T-helper 1 cell treated with Interleukin-12 subunit alpha and Interleukin-12 subunit beta and Interleukin-4 antibody, amounts not matched to agents 30 μg/mL and 1 μg/mL, for 36 hours (primary cell): ENCODE measurements around the gene PSENEN.

ENCODE experiments used
- H3K27ac Mint-ChIP-seq: one replicate; pipeline ENCODE4 v1.8.0; 2021; ENCODE audit warnings: mild to moderate bottlenecking, mixed read lengths
- H3K27me3 Mint-ChIP-seq: one replicate; pipeline ENCODE4 v1.8.0; 2021; ENCODE audit warnings: low read depth, mixed read lengths
- H3K36me3 Mint-ChIP-seq: one replicate; pipeline ENCODE4 v1.8.0; 2021; ENCODE audit warnings: low read depth, mixed read lengths
- H3K4me1 Mint-ChIP-seq: one replicate; pipeline ENCODE4 v1.8.0; 2021; ENCODE audit warnings: low read depth, mixed read lengths
- H3K4me3 Mint-ChIP-seq: one replicate; pipeline ENCODE4 v1.8.0; 2021; ENCODE audit warnings: mild to moderate bottlenecking, moderate library complexity, mixed read lengths
- H3K9me3 Mint-ChIP-seq: one replicate; pipeline ENCODE4 v1.8.0; 2021; ENCODE audit warnings: mixed read lengths

Gene PSENEN

DNA sequence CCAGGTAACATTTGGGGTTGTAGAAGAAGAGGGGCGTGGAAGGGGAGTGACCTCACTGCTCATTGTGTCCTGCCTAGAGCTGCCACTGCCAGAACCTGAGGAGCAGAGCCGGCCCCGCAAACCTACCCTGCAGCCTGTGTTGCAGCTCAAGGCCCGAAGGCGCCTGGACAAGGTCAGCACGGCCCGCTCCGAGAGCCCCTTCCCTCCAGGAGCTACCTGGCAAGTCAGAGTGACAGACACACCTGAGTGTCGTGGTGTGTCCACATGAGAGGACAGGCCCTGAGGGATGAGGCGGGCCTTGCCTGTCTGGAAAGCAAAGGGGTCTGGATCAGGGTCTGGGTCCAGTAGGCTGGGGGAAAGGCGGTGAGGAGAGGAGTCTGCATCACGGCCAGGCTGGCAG lies 20.9 kb upstream of the PSENEN start:
- Mint-ChIP-seq H3K36me3 (peaks cover 55% of the 10 kb centered on the region), H3K4me1 (peaks cover 2% of the 10 kb centered on the region), H3K9me3 (no peaks in the 10 kb centered on the region), H3K27me3 (no peaks in the 10 kb centered on the region), H3K4me3 (no peak overlapping the region), H3K27ac (no peak overlapping the region)

DNA sequence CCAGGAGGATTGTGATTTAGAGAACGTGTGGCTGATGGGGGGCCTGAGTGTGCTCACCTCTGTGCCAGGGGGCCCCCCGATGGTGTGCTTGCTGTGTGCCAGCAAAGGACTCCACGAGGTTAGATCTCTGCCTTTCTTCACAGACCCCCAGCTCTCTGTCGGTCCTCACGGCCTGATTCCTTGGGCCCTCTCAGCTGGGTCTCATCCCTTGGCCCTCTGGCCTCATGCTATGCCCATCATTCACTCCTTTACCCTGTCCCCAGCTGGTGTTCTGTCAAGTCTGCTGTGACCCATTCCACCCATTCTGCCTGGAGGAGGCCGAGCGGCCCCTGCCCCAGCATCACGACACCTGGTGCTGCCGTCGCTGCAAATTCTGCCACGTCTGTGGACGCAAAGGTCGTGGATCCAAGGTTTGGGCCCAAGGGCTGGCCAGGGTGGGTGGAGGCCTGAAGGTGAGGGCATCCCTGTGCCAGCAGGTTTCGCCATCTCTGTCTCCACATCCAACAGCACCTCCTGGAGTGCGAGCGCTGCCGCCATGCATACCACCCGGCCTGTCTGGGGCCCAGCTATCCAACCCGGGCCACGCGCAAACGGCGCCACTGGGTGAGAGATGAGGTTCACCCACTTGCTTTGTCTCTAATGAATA lies 20.1 kb upstream of the PSENEN start:
- no peak overlapping the region for H3K4me3 Mint-ChIP-seq
- peaks cover 54% of the 10 kb centered on the region for H3K36me3 Mint-ChIP-seq
- no peak overlapping the region for H3K27ac Mint-ChIP-seq
- no peaks in the 10 kb centered on the region for H3K27me3 Mint-ChIP-seq
- no peaks in the 10 kb centered on the region for H3K9me3 Mint-ChIP-seq
- peaks cover 2% of the 10 kb centered on the region for H3K4me1 Mint-ChIP-seq

DNA sequence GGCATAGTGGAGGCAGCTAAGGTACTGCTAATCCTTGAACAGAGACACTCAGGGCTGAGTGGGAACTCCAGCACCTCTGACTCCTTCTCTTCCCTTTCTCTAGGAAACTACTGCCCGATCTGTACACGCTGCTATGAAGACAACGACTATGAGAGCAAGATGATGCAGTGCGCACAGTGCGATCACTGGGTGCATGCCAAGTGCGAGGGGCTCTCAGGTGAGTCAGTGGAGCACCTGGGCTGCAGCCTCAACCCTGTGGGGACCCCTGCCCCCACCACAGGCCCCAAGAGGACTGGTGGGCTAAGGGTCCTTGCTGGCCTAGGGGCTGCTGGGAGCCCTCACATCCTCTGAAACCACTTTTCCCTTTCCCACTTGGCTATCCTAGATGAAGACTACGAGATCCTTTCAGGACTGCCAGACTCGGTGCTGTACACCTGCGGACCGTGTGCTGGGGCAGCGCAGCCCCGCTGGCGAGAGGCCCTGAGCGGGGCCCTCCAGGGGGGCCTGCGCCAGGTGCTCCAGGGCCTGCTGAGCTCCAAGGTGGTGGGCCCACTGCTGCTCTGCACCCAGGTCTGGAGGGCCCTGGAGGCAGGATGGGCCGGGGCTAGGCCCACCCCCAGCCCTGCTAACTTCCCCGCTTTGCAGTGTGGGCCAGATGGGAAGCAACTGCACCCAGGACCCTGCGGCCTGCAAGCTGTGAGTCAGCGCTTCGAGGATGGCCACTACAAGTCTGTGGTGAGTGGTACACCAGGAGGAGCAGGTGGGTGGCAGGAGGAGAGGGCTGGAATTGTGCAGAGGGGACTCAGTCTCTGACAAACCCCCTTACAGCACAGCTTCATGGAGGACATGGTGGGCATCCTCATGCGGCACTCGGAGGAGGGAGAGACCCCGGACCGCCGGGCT lies 18.1 kb upstream of the PSENEN start:
- Mint-ChIP-seq H3K36me3 (peaks cover 61% of the 10 kb centered on the region), H3K27ac (peak overlapping the region; percentile 9), H3K9me3 (no peaks in the 10 kb centered on the region), H3K4me3 (no peak overlapping the region), H3K27me3 (no peaks in the 10 kb centered on the region), H3K4me1 (peaks cover 2% of the 10 kb centered on the region)

GRCh38 chr19:35727956-35728706 lies 17.3 kb upstream of the PSENEN start:
- Mint-ChIP-seq H3K9me3 (no peaks in the 10 kb centered on the region), H3K27ac (peak overlapping the region; percentile 9), H3K27me3 (no peaks in the 10 kb centered on the region), H3K4me3 (no peak overlapping the region), H3K4me1 (peaks cover 2% of the 10 kb centered on the region), H3K36me3 (peaks cover 55% of the 10 kb centered on the region)

- Mint-ChIP-seq H3K9me3 (no peaks in the 10 kb centered on the region), H3K36me3 (peaks cover 53% of the 10 kb centered on the region), H3K4me1 (peaks cover 2% of the 10 kb centered on the region), H3K4me3 (no peak overlapping the region), H3K27ac (no peak overlapping the region), H3K27me3 (no peaks in the 10 kb centered on the region)
Measured at GRCh38 chr19:35729021-35729420, 16.4 kb upstream of the PSENEN start.

- Mint-ChIP-seq H3K4me3 (no peak overlapping the region), H3K36me3 (peaks cover 54% of the 10 kb centered on the region), H3K4me1 (peaks cover 2% of the 10 kb centered on the region), H3K27me3 (no peaks in the 10 kb centered on the region), H3K27ac (no peak overlapping the region), H3K9me3 (no peaks in the 10 kb centered on the region)
Measured at GRCh38 chr19:35729763-35730162, 15.7 kb upstream of the PSENEN start.

DNA sequence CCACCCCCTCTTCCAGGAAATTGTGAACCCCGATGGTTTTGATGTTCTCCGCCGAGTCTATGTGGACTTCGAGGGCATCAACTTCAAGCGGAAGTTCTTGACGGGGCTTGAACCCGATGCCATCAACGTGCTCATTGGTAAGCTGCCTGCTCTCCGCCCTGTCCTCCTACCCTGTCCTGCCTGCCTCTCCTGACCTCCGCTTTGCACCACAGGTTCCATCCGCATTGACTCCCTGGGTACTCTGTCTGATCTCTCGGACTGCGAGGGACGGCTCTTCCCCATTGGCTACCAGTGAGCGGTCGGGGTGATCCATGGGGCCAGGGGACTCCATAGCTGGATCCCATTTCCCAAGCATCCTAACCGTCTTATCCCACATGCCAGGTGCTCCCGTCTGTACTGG lies 15.1 kb upstream of the PSENEN start:
- H3K27me3 Mint-ChIP-seq: no peaks in the 10 kb centered on the region
- no peak overlapping the region for H3K4me3 Mint-ChIP-seq
- no peaks in the 10 kb centered on the region for H3K9me3 Mint-ChIP-seq
- no peak overlapping the region for H3K27ac Mint-ChIP-seq
- H3K36me3 Mint-ChIP-seq: peaks cover 52% of the 10 kb centered on the region
- peaks cover 2% of the 10 kb centered on the region for H3K4me1 Mint-ChIP-seq

GRCh38 chr19:35731353-35731752 lies 14.1 kb upstream of the PSENEN start:
- Mint-ChIP-seq H3K27ac (no peak overlapping the region), H3K4me1 (peaks cover 4% of the 10 kb centered on the region), H3K9me3 (no peaks in the 10 kb centered on the region), H3K27me3 (no peaks in the 10 kb centered on the region), H3K36me3 (peaks cover 48% of the 10 kb centered on the region), H3K4me3 (no peak overlapping the region)

DNA sequence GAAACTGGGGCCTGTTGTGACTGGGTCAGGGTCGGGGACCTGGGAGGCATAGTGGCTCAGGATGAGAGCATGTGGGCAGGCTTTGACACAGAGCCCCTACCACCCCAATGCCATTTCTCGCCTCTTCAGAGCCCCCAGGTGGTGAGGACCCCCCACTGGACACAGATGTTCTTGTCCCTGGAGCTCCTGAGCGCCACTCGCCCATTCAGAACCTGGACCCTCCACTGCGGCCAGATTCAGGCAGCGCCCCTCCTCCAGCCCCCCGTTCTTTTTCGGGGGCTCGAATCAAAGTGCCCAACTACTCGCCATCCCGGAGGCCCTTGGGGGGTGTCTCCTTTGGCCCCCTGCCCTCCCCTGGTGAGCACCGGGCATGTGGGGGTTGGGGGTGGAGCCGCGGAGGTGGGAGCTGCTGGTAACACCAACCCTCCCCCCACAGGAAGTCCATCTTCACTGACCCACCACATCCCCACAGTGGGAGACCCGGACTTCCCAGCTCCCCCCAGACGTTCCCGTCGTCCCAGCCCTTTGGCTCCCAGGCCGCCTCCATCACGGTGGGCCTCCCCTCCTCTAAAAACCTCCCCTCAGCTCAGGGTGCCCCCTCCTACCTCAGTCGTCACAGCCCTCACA lies 13.6 kb upstream of the PSENEN start:
- H3K27me3 Mint-ChIP-seq: no peaks in the 10 kb centered on the region
- H3K36me3 Mint-ChIP-seq: peaks cover 51% of the 10 kb centered on the region
- H3K27ac Mint-ChIP-seq: no peak overlapping the region
- H3K9me3 Mint-ChIP-seq: no peaks in the 10 kb centered on the region
- H3K4me3 Mint-ChIP-seq: no peak overlapping the region
- H3K4me1 Mint-ChIP-seq: peaks cover 7% of the 10 kb centered on the region

GRCh38 chr19:35732540-35733179 lies 12.8 kb upstream of the PSENEN start:
- Mint-ChIP-seq H3K27ac (no peak overlapping the region), H3K4me1 (peaks cover 9% of the 10 kb centered on the region), H3K9me3 (no peaks in the 10 kb centered on the region), H3K4me3 (no peak overlapping the region), H3K36me3 (peaks cover 48% of the 10 kb centered on the region), H3K27me3 (no peaks in the 10 kb centered on the region)

GRCh38 chr19:35733180-35734125 lies 12.0 kb upstream of the PSENEN start:
- H3K36me3 Mint-ChIP-seq: peaks cover 43% of the 10 kb centered on the region
- peaks cover 9% of the 10 kb centered on the region for H3K4me1 Mint-ChIP-seq
- no peak overlapping the region for H3K4me3 Mint-ChIP-seq
- H3K27ac Mint-ChIP-seq: no peak overlapping the region
- H3K27me3 Mint-ChIP-seq: no peaks in the 10 kb centered on the region
- no peaks in the 10 kb centered on the region for H3K9me3 Mint-ChIP-seq

- H3K27ac Mint-ChIP-seq: peak overlapping the region; percentile 17
- H3K36me3 Mint-ChIP-seq: peaks cover 43% of the 10 kb centered on the region
- H3K27me3 Mint-ChIP-seq: no peaks in the 10 kb centered on the region
- H3K4me1 Mint-ChIP-seq: peaks cover 9% of the 10 kb centered on the region
- no peak overlapping the region for H3K4me3 Mint-ChIP-seq
- H3K9me3 Mint-ChIP-seq: no peaks in the 10 kb centered on the region
Measured at GRCh38 chr19:35734273-35734672, 11.2 kb upstream of the PSENEN start.

GRCh38 chr19:35734889-35735288 lies 10.6 kb upstream of the PSENEN start:
- H3K27me3 Mint-ChIP-seq: no peaks in the 10 kb centered on the region
- H3K9me3 Mint-ChIP-seq: no peaks in the 10 kb centered on the region
- peaks cover 43% of the 10 kb centered on the region for H3K36me3 Mint-ChIP-seq
- H3K27ac Mint-ChIP-seq: no peak overlapping the region
- H3K4me3 Mint-ChIP-seq: no peak overlapping the region
- H3K4me1 Mint-ChIP-seq: peaks cover 7% of the 10 kb centered on the region
